RKO (cell line): Measurements from ENCODE around the gene CCDC27.

Experiments used
- DNase-seq: peaks from one replicate; pipeline ENCODE4 v3.0.0-alpha.2; 2016; ENCODE audit warnings: low spot score

The CCDC27 gene

GRCh38 chr1:3718764-3719163 lies 33.5 kb upstream of the CCDC27 start:
- DNase-seq = no peak

- DNase-seq = no peak
These were observed 30.2 kb upstream of the CCDC27 start for GRCh38 chr1:3721955-3722465.

DNA sequence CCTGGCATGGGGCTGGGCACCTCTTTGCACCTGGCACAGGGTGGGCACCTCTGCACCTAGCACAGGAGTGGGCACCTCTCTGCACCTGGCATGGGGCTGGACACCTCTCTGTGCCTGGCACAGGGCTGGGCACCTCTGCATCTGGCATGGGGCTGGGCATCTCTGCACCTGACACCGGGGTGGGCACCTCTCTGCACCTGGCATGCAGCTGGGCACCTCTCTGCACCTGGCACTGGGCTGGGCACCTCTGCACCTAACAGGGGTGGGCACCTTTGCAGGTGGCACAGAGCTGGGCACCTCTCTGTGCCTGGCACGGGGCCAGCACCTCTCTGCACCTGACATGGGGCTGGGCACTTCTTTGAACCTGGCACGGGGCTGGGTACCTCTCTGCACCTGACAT lies 29.4 kb upstream of the CCDC27 start:
- no peak for DNase-seq

DNA sequence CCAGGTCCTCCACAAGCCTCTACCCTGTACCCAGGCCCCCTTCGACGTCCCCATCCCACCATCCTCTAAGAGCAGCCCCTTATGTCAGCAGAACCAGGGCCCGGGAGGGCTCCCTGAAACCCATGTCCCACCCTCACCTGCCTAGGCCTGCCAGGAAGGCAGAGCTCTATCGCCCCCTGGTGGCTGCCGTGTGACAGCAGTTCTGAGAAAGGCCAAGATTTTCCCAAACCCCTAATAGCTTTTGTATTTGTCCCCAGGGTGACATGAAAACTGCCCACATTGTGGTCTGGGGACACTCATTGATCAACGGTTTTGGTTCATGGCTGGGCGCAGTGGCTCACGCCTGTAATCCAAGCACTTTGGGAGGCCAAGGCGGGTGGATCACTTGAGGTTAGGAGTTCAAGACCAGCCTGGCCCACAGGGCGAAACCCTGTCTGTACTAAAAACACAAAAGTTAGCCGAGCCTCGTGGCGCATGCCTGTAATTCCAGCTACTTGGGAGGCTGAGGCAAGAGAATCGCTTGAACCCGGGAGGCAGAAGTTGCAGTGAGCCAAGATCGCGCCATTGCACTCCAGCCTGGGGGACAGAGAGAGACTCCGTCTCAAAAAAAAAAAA lies 27.7 kb upstream of the CCDC27 start:
- DNase-seq = peak; percentile 59

- DNase-seq = no peak
These were observed 26.9 kb upstream of the CCDC27 start for GRCh38 chr1:3725366-3725765.

- no peak for DNase-seq
These were observed 25.0 kb upstream of the CCDC27 start for GRCh38 chr1:3727042-3727824.

DNA sequence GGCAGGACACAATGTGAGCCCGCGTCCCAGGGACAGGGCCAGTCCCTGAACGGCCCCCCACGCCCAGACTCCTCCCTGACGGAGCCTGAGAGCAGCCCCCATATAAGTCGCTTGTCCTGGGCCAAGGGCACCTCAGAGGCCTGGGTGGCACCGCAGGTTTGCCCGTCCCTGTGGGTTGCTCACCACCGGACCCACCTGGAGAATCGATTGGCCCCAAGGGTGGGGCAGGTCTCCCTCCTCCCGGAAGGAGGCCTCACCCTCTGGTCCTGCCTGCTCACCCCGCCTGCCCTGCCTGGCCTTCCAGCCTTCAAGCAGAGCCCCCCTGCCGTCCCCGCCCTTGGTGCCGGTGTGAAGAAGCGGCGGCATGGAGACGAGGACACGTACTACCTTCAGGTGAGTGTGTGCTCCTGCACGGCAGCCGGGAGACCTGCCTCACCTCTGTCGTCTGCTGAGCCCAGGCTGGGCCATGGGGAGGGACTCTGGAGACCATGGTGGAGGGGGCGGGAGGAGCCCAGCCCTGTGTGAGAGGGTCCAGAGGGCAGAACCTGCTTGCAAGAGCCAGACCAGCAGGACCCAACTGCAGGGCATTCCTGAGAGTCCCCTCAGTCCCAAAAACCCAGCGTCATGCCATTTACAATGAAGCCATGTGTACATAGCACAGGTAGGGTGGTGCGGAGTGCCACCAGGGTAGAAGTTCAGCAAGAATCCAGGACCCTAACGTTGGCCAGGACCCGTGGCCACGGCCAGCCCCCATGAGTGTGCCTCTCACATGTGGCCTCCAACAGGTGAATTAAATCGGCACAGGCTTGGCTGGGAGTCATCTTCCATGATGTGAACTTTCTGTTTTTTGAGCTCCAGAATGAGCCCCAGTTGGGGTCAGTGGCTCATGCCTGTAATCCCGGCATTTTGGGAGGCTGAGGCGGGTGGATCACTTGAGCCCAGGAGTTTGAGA lies 24.1 kb upstream of the CCDC27 start:
- no peak for DNase-seq

- DNase-seq = no peak
These were observed 22.4 kb upstream of the CCDC27 start for GRCh38 chr1:3729594-3730542.

- DNase-seq = no peak
These were observed 21.6 kb upstream of the CCDC27 start for GRCh38 chr1:3730543-3731247.

- DNase-seq = no peak
These were observed 20.4 kb upstream of the CCDC27 start for GRCh38 chr1:3731583-3732433.

DNA sequence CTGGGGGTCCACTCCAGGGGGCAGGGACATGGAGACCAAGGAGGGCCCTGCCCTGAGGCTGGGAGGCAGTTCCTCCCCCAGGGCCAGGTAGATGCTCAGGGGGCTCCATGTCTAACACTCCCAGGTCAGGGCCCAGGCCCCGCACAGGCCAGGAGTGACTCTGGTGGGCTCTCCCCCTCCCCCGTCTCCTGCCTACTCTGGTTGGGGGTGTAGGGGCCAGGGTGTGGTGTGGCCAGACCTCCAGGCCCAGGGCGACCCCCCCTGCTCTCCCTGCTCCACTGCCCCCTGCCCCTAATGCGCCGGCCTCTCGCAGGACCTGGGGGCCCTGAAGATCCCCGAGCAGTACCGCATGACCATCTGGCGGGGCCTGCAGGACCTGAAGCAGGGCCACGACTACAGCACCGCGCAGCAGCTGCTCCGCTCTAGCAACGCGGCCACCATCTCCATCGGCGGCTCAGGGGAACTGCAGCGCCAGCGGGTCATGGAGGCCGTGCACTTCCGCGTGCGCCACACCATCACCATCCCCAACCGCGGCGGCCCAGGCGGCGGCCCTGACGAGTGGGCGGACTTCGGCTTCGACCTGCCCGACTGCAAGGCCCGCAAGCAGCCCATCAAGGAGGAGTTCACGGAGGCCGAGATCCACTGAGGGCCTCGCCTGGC lies 19.7 kb upstream of the CCDC27 start:
- DNase-seq = no peak

DNA sequence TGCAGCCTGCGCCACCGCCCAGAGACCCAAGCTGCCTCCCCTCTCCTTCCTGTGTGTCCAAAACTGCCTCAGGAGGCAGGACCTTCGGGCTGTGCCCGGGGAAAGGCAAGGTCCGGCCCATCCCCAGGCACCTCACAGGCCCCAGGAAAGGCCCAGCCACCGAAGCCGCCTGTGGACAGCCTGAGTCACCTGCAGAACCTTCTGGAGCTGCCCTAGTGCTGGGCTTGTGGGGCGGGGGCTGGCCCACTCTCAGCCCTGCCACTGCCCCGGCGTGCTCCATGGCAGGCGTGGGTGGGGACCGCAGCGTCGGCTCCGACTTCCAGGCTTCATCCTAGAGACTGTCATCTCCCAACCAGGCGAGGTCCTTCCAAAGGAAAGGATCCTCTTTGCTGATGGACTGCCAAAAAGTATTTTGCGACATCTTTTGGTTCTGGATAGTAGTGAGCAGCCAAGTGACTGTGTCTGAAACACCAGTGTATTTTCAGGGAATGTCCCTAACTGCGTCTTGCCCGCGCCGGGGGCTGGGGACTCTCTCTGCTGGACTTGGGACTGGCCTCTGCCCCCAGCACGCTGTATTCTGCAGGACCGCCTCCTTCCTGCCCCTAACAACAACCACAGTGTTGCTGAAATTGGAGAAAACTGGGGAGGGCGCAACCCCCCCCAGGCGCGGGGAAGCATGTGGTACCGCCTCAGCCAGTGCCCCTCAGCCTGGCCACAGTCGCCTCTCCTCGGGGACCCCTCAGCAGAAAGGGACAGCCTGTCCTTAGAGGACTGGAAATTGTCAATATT lies 19.0 kb upstream of the CCDC27 start:
- DNase-seq = no peak

- no peak for DNase-seq
These were observed 18.2 kb upstream of the CCDC27 start for GRCh38 chr1:3733883-3734589.

GRCh38 chr1:3734602-3735001 lies 17.6 kb upstream of the CCDC27 start:
- DNase-seq = no peak

- no peak for DNase-seq
These were observed 17.1 kb upstream of the CCDC27 start for GRCh38 chr1:3735027-3735681.

GRCh38 chr1:3735688-3736087 lies 16.6 kb upstream of the CCDC27 start:
- no peak for DNase-seq

GRCh38 chr1:3736131-3736561 lies 16.1 kb upstream of the CCDC27 start:
- no peak for DNase-seq
